ENCODE measurements around the gene SLC2A9.

The SLC2A9 gene

DNA sequence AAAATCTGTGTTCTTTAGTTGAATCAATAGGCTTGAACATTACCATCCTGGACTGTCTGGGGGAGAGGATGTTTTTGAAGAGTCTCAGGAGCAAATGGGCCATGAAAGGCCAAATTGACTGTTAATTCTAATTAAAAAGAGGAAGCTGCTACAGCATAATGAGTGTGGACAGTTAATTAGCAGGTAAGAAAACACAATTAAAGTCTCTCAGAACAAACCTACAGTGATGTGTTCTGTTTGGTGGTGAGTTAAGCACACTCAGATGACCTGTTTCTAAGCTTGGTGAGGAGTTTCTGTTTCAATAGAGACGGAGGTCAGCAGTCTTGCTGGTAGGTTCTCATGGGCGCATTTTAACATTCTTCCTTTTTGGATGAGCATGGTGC, 171.8 kb downstream of the SLC2A9 start:
- no peak for TF ChIP-seq JUND (IDR thresholded peaks at IDR 0.05; ENCODE audit: low read depth)
- no peak for DNase-seq (ENCODE audit: low read depth in 1 of 2, low spot score in 1 of 2)
- in situ Hi-C loops (cut with HindIII; ENCODE audit: low pct_unique_long_range_greater_than_20kb, low sequenced_read_pairs) = no loop called here

DNA sequence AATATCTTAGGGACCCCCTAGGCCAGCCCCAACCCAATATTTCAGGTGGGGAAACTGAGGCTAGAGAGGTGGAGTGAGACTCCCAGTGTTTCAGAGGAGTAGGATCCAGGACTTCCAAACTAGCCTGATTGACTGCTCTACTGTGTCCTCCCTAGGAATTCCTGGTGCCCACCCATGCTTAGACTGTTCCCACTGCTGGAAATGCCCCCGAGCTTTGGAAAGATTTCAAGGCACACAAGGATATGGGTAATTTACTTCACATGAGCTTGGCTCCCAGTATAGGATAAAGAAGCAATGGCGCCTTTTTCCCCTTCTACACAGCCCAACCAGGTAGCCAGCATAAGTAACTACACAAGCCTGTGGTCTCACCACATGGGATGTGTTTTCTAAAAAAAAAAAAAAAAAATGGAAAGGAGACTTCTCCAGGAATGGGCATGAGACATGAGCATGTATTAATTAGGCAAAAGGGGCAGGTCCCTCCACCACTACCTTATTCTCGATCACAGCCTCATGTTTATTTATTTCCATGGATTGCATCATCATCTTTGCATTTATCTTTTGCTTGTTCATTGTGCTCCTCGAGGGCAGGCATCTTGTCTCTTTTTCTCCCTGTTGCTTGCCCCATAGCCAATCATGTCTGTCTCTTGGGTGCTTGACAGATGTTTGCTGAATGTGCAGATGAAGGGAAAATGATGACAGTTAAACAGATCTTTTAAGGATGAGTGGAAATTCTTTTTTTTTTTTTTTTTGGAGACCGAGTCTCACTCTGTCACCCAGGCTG, 173.1 kb downstream of the SLC2A9 start:
- TF ChIP-seq JUND (IDR thresholded peaks at IDR 0.05; ENCODE audit: low read depth) = no peak
- no peak for DNase-seq (ENCODE audit: low read depth in 1 of 2, low spot score in 1 of 2)
- in situ Hi-C loops (cut with HindIII; ENCODE audit: low pct_unique_long_range_greater_than_20kb, low sequenced_read_pairs) = no loop called here

GRCh38 chr4:9845791-9846493, 175.4 kb downstream of the SLC2A9 start:
- no peak for TF ChIP-seq JUND (IDR thresholded peaks at IDR 0.05; ENCODE audit: low read depth)
- in situ Hi-C loops (cut with HindIII; ENCODE audit: low pct_unique_long_range_greater_than_20kb, low sequenced_read_pairs) = no loop called here
- no peak for DNase-seq (ENCODE audit: low read depth in 1 of 2, low spot score in 1 of 2)

DNA sequence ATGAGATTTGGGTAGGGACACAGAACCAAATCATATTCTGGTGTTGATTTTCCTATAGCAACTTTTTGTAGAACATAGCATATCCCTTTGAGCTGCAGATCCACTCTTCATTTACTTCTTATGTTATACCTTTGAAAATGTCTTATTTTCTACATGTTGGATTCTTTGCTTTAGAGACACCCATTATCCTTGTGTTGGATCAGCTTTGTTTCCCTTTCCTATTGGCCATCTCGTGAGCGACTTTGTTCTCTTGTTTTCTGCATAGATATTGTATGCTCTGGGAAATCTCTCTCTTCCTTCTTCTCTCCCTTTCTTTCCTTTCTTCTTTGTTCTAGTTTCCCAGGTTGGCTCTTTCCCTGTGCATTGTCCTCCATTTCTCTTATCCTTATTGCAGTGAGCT, 180.2 kb downstream of the SLC2A9 start:
- in situ Hi-C loops (cut with HindIII; ENCODE audit: low pct_unique_long_range_greater_than_20kb, low sequenced_read_pairs) = no loop called here
- TF ChIP-seq JUND (IDR thresholded peaks at IDR 0.05; ENCODE audit: low read depth) = no peak
- no peak for DNase-seq (ENCODE audit: low read depth in 1 of 2, low spot score in 1 of 2)

GRCh38 chr4:9835430-9835829, 185.9 kb downstream of the SLC2A9 start:
- DNase-seq (ENCODE audit: low read depth in 1 of 2, low spot score in 1 of 2) = no peak
- no peak for TF ChIP-seq JUND (IDR thresholded peaks at IDR 0.05; ENCODE audit: low read depth)
- in situ Hi-C loops (cut with HindIII; ENCODE audit: low pct_unique_long_range_greater_than_20kb, low sequenced_read_pairs) = no loop called here

GRCh38 chr4:9833421-9833820, 187.9 kb downstream of the SLC2A9 start:
- TF ChIP-seq JUND (IDR thresholded peaks at IDR 0.05; ENCODE audit: low read depth) = no peak
- in situ Hi-C loops (cut with HindIII; ENCODE audit: low pct_unique_long_range_greater_than_20kb, low sequenced_read_pairs) = no loop called here
- DNase-seq (ENCODE audit: low read depth in 1 of 2, low spot score in 1 of 2) = no peak

GRCh38 chr4:9832640-9833039, 188.7 kb downstream of the SLC2A9 start:
- in situ Hi-C loops (cut with HindIII; ENCODE audit: low pct_unique_long_range_greater_than_20kb, low sequenced_read_pairs) = no loop called here
- DNase-seq (ENCODE audit: low read depth in 1 of 2, low spot score in 1 of 2) = no peak
- TF ChIP-seq JUND (IDR thresholded peaks at IDR 0.05; ENCODE audit: low read depth) = no peak

DNA sequence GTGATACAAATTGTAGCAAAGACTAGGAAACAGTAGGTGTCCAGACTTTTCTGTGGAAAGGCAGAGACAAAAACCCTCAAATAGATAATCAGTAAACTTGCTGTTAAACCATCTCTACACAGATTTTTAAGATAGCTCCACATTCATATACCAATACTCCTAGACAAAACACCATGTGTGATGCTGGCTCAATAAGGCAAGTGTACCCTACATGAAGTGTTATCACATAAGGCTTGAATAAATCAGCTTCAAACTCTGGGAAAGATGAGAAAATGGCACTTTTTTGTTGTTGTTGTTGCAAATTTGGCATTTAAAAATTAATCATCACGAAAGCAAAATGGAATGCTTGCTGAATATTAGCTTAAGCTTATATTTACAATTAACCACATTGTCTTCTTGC, 194.7 kb downstream of the SLC2A9 start:
- DNase-seq (ENCODE audit: low read depth in 1 of 2, low spot score in 1 of 2) = no peak
- TF ChIP-seq JUND (IDR thresholded peaks at IDR 0.05; ENCODE audit: low read depth) = no peak
- in situ Hi-C loops (cut with HindIII; ENCODE audit: low pct_unique_long_range_greater_than_20kb, low sequenced_read_pairs) = no loop called here

GRCh38 chr4:9825049-9825448, 196.2 kb downstream of the SLC2A9 start:
- in situ Hi-C loops (cut with HindIII; ENCODE audit: low pct_unique_long_range_greater_than_20kb, low sequenced_read_pairs) = no loop called here
- DNase-seq (ENCODE audit: low read depth in 1 of 2, low spot score in 1 of 2) = no peak
- TF ChIP-seq JUND (IDR thresholded peaks at IDR 0.05; ENCODE audit: low read depth) = no peak

DNA sequence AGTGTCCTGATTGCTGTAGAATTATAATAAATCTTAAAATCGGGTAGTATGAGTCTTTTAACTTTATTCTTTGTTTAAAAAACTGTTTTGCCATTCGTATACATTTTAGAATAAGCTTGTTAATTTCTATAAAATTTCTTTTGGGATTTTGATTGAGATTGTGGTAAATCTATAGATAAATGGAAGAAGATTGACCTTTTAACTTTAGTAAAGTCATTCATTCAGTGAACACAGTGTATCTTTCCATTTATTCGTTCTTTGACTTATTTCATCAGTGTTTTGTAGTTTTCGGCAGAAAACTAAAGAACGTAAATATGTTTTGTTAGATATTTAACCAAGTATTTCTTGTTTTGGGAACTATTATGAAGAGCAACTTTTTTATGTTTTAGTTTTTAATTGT, 201.0 kb downstream of the SLC2A9 start:
- in situ Hi-C loops (cut with HindIII; ENCODE audit: low pct_unique_long_range_greater_than_20kb, low sequenced_read_pairs) = no loop called here
- no peak for TF ChIP-seq JUND (IDR thresholded peaks at IDR 0.05; ENCODE audit: low read depth)
- DNase-seq (ENCODE audit: low read depth in 1 of 2, low spot score in 1 of 2) = no peak

GRCh38 chr4:9816285-9816684, 205.0 kb downstream of the SLC2A9 start:
- TF ChIP-seq JUND (IDR thresholded peaks at IDR 0.05; ENCODE audit: low read depth) = no peak
- DNase-seq (ENCODE audit: low read depth in 1 of 2, low spot score in 1 of 2) = no peak
- in situ Hi-C loops (cut with HindIII; ENCODE audit: low pct_unique_long_range_greater_than_20kb, low sequenced_read_pairs) = no loop called here

DNA sequence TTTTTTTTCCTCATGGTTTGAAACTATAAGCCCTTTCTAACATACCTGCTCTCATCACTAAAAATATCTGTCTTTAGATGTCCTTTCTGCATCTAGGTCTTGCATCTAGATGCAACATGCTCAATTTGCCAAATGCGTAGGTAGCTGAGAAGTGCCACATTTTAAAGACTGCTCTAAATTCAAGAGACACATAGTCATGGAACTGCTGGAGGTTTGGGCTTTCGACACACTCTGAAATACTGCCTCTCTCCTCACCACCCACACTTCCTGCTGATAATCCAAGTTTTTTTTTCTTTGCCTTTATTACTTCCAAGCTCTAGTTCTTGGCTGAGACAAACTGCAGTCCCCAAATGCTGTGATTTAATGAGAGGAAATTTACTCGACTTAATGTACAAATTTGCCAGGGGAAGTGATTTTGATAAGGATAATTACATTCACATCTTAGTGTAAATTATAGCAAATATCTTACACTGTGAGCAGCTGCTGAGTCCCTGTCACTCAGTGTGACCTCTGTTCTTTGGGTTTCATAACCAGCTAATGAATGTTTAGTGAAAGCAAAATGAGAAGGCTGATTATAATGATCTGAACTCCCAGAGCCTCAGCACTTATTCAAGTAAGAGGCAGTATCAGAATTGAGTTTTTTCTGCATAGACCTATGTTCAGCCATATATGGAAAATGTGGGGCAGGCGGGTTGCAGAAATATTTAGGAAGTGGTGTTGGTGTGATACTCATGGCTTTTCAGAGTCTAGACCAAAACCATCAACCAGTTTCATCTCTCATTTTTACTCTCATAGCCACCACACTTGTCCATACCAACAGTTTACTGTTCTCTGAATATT, 208.6 kb downstream of the SLC2A9 start:
- in situ Hi-C loops (cut with HindIII; ENCODE audit: low pct_unique_long_range_greater_than_20kb, low sequenced_read_pairs) = no loop called here
- no peak for DNase-seq (ENCODE audit: low read depth in 1 of 2, low spot score in 1 of 2)
- no peak for TF ChIP-seq JUND (IDR thresholded peaks at IDR 0.05; ENCODE audit: low read depth)

DNA sequence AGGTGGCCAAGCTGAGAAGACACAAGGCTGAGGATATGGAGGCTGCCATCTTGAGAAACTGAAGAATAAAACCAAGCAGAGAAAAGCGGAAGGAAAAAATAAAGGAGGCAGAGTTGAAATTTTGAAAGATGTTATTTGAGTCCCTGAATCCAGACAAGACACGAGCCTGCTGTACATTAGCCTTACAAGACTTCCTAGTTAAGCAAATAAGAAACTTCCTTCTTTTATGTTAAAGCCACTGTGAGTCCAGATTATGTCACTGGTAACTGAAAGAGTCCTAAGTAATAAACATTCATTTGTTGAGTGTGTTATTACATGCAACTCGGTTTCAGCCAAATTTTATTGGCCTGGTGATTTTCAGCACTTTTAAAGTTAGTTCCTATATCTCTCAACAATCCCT, 209.5 kb downstream of the SLC2A9 start:
- no peak for TF ChIP-seq JUND (IDR thresholded peaks at IDR 0.05; ENCODE audit: low read depth)
- in situ Hi-C loops (cut with HindIII; ENCODE audit: low pct_unique_long_range_greater_than_20kb, low sequenced_read_pairs) = no loop called here
- DNase-seq (ENCODE audit: low read depth in 1 of 2, low spot score in 1 of 2) = no peak
